ENCODE measurements around the gene IL13RA1. TPM values are rescaled to one million over a fixed set of nuclear protein-coding genes. Genes with fewer than 3 reads are reported as not detected.

IL13RA1 gene
- total and polyA plus RNA-seq, 7 donors = 16.9 to 56.1 (median 32.8) TPM

DNA sequence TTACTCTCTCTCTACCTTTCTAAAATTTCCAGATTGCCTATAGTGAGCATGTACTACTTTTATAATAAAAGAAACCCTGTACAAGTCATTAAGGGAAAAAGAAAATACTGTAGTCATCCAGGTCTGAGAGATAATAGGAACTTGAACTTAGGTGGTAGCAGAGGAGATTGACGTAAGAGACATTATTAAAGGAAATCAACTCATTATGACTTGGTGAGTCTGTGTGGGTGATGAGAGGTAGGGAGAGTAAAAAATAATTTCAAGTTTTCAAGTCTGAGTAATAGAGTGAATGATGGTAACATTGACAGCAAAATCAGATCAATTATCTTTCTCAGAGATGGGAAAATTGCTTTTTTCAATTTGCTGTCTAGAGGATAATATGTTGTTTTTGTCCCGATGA, 52.2 kb downstream of the IL13RA1 start:
- H3K27ac ChIP-seq = no peak overlapping the region
- DNase-seq (no peak), ATAC-seq (no peak)
- H3K36me3 ChIP-seq (ENCODE audit: insufficient read depth in 1 of 2, low read depth in 1 of 2) = peaks cover 0 to 26% of the 10 kb centered on the region in 2 donors
- H3K4me1 ChIP-seq = no peaks in the 10 kb centered on the region
- intact Hi-C loops (cut with DNase I) = no loop called here
- WGBS, 3 donors = 85 to 91% (median 91%) methylated on average over 2 of the region's 2 CpGs
- no peaks in the 10 kb centered on the region for H3K9me3 ChIP-seq
- TF ChIP-seq, protein P1, sequence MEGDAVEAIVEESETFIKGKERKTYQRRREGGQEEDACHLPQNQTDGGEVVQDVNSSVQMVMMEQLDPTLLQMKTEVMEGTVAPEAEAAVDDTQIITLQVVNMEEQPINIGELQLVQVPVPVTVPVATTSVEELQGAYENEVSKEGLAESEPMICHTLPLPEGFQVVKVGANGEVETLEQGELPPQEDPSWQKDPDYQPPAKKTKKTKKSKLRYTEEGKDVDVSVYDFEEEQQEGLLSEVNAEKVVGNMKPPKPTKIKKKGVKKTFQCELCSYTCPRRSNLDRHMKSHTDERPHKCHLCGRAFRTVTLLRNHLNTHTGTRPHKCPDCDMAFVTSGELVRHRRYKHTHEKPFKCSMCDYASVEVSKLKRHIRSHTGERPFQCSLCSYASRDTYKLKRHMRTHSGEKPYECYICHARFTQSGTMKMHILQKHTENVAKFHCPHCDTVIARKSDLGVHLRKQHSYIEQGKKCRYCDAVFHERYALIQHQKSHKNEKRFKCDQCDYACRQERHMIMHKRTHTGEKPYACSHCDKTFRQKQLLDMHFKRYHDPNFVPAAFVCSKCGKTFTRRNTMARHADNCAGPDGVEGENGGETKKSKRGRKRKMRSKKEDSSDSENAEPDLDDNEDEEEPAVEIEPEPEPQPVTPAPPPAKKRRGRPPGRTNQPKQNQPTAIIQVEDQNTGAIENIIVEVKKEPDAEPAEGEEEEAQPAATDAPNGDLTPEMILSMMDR (IDR thresholded peaks at IDR 0.05) = no peak
- H3K4me3 ChIP-seq = no peak overlapping the region
- H3K27me3 ChIP-seq (ENCODE audit: insufficient read depth in 3 of 3, low read length in 2 of 3) = peaks cover 0 to 6% (median 0%) of the 10 kb centered on the region in 3 donors

- Histone ChIP-seq H3K4me1 (no peaks in the 10 kb centered on the region), H3K27me3 (ENCODE audit: insufficient read depth in 3 of 3, low read length in 2 of 3) (peaks cover 0 to 6% (median 0%) of the 10 kb centered on the region in 3 donors), H3K27ac (no peak overlapping the region), H3K4me3 (no peak overlapping the region), H3K36me3 (ENCODE audit: insufficient read depth in 1 of 2, low read depth in 1 of 2) (peaks cover 0 to 21% of the 10 kb centered on the region in 2 donors), H3K9me3 (no peaks in the 10 kb centered on the region)
- intact Hi-C loops (cut with DNase I) = no loop called here
- no peak for ATAC-seq
- 32 to 41% (median 38%) methylated on average over 2 of the region's 2 CpGs for WGBS, 3 donors
- TF ChIP-seq, protein P1 (IDR thresholded peaks at IDR 0.05) = no peak
- no peak for DNase-seq
Observed at GRCh38 chrX:118780509-118780908, 53.1 kb downstream of the IL13RA1 start.

- DNase-seq = no peak
- no peaks in the 10 kb centered on the region for H3K4me1 ChIP-seq
- no peak overlapping the region for H3K27ac ChIP-seq
- no peaks in the 10 kb centered on the region for H3K9me3 ChIP-seq
- intact Hi-C loops (cut with DNase I) = no loop called here
- peaks cover 0 to 6% (median 0%) of the 10 kb centered on the region in 3 donors for H3K27me3 ChIP-seq (ENCODE audit: insufficient read depth in 3 of 3, low read length in 2 of 3)
- no peak overlapping the region for H3K4me3 ChIP-seq
- TF ChIP-seq, protein P1 (IDR thresholded peaks at IDR 0.05) = no peak
- peaks cover 0 to 20% of the 10 kb centered on the region in 2 donors for H3K36me3 ChIP-seq (ENCODE audit: insufficient read depth in 1 of 2, low read depth in 1 of 2)
- no peak for ATAC-seq
- 4 to 24% (median 24%) methylated on average over 1 of the region's 1 CpG for WGBS, 3 donors
Observed at GRCh38 chrX:118780911-118781310, 53.5 kb downstream of the IL13RA1 start.

- intact Hi-C loops (cut with DNase I) = no loop called here
- TF ChIP-seq, protein P1 (IDR thresholded peaks at IDR 0.05) = no peak
- Histone ChIP-seq H3K27ac (no peak overlapping the region), H3K36me3 (ENCODE audit: insufficient read depth in 1 of 2, low read depth in 1 of 2) (peaks cover 0 to 21% of the 10 kb centered on the region in 2 donors), H3K4me3 (no peak overlapping the region), H3K9me3 (no peaks in the 10 kb centered on the region), H3K27me3 (ENCODE audit: insufficient read depth in 3 of 3, low read length in 2 of 3) (no peaks in the 10 kb centered on the region), H3K4me1 (no peaks in the 10 kb centered on the region)
- WGBS, 3 donors = 54 to 64% (median 59%) methylated on average over 5 of the region's 5 CpGs
- no peak for DNase-seq
- no peak for ATAC-seq
Observed at GRCh38 chrX:118795528-118796280, 68.3 kb downstream of the IL13RA1 start.

All from psoas muscle (tissue), 8 donors.